Activated CD4-positive, alpha-beta T cell treated with anti-CD3 and anti-CD28 coated beads, Interleukin-2, amount 50 U/mL, for 24 hours (primary cell): ENCODE data around the gene SECISBP2.
"Not testable (repeated sequence)": the region's sequence is repeated elsewhere in the genome, so short reads cannot be mapped to it uniquely, and the experiment has no call there.

Experiments used
- DNase-seq, 2 donors: peaks; one replicate each; pipeline ENCODE4 v3.0.0-alpha.2; 2020; ENCODE audit warnings: low read depth in 1 of 2, low spot score in 1 of 2

Gene SECISBP2

DNA sequence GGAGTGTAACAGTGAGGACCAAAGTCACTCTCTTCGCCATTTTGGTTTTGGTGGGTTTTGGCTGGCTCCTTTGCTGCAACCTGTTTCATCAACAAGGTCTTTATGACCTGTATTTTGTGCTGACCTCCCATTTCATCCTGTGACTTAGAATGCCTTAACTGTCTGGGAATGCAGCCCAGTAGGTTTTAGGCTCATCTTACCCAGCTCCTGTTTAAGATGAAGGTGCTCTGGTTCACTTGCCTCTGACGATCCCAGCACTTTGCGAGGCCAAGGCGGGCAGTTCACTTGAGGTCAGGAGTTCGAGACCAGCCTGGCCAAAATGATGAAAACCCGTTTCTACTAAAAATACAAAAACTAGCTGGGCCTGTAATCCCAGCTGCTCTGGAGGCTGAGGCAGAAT is 9.1 kb upstream of the SECISBP2 start:
- DNase-seq = no peak

DNA sequence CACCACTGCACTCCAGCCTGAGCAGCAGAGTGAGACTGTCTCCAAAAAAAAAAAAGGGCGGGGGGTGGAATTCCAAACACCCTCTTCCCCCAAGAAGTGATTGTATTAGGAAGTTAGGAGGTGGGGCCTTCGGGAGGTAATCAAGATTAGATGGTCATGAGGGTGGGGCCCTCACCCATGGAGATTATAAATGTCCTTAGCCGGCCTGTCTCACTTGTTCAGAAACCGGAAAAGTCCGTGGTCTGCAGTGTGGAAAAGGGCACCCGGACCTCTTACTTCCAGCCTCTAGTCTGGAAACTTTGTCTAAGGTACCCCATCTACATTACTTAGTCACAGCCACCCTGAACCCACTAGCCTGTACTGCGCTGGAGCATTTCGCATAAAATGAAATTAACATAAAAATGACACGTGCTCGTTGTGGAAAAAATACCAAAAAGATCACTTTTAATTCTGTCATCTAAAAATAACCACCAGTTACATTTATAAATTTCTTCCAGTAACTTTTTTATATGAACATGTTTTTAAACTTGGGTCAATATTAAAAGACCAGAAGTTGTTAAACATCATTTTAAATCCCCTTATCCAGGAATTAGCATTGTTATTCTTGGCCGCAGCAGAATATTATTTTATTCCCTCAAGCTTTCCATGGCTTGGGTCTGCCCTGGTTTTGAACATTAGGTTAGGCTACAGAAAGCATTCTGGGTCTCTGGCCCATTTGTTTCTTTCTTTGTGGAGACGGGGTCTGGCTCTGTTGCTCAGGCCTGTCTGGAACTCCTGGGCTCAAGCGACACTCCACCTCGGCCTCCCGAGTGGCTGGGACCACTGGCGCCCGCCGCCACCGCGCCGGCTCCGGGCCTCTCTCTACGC is 8.5 kb upstream of the SECISBP2 start:
- no peak for DNase-seq

DNA sequence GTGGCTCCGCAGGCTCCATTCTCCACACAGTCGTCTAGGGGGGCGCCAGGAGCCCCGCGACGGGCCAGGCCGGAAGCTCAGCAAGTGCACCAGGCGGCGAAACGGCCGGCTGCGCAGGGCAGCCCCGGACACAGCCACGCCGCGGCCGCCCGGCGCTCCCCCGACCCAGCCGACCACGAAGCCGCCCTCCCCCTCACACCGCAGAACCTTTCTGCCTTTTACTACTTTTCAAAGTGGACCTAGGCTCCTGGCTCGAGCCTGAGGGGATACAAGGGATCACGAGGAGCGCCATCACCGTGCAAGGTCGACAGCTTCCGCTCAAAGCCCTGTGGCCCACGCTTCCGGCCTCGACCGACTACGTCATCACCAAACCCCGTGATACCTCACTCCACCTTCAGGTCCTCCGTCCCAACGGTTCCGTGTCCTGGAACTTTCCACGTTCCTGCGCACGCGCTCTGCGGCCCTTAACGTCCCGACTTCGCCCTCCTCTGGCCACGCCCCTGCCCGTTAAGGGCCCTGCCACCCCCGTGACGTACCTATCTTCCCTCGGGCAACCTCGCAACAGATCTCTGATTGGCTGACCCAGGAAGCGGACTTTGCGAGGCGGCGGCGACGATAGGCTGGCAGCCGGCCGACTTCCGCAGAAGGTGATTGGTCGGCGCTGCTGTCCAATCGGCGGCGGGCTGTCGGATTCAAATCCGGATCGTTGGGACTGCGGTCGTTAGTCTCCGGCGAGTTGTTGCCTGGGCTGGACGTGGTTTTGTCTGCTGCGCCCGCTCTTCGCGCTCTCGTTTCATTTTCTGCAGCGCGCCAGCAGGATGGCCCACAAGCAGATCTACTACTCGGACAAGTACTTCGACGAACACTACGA is 7.6 kb upstream of the SECISBP2 start, which contains the start of gene CKS2:
Gene CKS2, plus strand, starts transcription at position 721 of the 871 bp plus-strand sequence. Its CDS starts 98 bp downstream, at position 819.
- DNase-seq = peak; percentile 98 to 100

DNA sequence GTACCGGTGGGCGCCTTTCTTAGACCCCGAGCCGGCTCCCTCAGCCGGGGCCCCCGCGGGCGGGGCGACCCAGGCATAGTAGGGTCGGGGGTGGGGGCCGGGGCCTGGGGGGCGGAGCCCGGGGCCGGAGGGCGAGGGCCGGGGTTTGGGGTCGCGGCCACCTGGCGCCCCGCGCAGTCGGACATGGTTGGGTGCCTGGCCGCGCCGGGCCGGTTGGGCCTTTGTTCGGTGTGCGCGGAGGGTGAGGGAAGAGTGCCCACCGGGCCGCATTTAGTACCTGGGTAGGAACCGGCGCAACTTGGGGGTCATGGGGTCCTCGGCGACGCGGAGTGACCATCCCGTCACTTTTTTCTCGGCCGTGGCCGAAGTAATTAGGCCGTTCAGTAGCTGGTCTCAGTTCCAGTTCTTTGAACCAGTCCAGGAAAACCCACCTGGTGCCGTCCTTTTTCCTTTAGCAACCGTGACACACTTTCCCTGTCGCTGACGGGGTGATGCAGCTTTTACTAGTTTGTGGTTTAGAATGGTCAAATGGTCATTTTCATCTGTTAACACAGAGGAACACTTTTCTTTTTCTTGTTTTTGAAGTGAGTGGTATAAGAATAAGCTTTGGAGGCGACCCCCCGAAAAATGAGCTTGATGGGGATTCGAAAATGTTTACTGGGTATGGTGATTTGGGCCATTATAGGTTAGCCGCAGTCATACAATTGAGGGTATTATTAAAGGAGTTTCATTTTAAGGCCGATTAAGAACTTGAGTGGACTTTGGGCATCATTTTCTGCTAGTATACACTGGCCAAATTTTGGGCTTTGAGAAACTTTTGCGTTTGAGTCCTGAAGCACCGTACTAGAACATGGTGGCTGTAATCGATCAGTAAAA is 6.7 kb upstream of the SECISBP2 start:
- DNase-seq = no peak

DNA sequence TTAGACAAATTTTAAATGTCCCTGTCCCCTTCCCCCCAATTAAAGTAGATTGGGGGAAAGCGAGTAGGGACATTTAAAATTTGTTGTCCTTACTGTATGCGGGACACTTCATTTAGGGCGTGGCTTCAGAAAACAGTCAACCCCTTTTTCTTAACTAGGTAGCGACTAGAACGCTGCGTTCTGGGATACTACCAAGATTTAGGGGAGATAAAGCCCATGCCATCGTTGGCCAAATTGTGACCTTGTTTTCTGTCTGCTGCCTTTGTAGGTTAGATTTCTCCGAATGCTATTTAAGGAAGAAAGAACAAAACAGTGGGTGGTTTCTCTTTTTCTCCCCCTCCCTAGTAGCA is 6.1 kb upstream of the SECISBP2 start:
- DNase-seq = no peak

DNA sequence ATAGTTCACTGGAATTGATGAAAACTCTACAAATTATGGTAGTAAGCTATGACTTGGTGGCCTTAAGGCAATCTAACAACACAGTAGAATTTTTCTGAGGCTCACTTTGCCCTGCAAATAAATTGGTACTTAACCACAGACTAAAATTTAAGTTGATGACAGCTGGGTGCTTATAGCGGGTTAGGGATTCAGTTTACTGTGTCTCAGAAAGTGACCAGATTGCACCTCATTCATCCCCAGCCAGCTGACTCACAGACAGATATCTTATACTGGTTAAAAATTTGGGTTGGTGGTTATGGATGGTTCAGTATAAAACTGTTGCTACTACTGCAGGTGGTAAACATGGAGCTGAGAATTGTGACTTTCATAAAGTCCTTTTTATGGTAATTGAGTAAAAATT is 4.5 kb upstream of the SECISBP2 start:
- DNase-seq = no peak

DNA sequence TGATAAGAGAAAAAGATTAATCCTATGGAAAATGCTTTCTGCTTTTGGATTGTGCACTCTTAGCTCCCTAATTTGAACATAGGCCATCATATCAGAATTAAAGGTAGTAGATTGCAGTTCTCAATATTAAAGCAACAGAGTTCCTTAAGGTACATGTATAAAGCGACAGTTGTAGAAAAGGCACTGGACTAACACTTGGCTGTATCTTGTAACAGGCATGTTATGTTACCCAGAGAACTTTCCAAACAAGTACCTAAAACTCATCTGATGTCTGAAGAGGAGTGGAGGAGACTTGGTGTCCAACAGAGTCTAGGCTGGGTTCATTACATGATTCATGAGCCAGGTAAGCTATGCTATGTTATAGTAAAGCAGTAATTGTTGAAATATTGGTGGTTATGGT is 3.3 kb upstream of the SECISBP2 start:
- DNase-seq = no peak

DNA sequence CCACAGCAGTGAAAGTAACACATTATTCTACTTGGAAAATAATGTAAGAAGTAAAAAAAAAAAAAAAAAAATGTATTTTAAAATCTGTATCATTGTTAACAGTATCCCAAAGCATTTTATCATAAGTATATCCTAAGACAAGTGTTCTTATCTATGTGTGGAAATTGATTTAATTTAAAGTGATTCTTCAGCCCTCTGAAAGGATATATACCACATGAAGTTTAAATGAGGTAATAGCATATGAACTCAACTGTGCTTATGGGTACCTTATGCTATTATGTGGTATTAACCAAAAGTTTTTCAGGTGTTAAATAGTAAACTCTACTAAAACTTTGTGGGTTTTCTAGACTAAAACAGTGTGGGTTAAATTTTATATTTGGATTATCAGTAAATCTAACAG is 2.8 kb upstream of the SECISBP2 start:
- DNase-seq = no peak

DNA sequence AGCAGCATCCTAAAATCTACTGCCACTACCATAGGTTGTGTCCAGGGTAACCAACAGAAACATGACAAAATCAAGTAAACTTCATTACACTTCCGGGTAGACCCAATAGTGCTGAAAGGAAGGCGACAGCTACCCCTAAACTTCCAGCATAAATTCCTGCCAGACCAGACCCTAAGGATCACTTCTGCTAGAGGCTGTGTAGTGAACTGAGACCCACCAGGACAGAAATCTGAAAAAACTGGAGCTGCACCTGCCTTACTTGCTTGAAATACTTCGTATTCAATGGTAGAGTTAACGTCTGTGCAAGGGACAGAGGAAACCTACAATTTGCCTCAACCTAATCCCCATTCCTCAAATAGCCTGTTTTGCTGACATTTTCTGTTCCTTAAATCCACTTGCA is 1.0 kb upstream of the SECISBP2 start:
- no peak for DNase-seq

DNA sequence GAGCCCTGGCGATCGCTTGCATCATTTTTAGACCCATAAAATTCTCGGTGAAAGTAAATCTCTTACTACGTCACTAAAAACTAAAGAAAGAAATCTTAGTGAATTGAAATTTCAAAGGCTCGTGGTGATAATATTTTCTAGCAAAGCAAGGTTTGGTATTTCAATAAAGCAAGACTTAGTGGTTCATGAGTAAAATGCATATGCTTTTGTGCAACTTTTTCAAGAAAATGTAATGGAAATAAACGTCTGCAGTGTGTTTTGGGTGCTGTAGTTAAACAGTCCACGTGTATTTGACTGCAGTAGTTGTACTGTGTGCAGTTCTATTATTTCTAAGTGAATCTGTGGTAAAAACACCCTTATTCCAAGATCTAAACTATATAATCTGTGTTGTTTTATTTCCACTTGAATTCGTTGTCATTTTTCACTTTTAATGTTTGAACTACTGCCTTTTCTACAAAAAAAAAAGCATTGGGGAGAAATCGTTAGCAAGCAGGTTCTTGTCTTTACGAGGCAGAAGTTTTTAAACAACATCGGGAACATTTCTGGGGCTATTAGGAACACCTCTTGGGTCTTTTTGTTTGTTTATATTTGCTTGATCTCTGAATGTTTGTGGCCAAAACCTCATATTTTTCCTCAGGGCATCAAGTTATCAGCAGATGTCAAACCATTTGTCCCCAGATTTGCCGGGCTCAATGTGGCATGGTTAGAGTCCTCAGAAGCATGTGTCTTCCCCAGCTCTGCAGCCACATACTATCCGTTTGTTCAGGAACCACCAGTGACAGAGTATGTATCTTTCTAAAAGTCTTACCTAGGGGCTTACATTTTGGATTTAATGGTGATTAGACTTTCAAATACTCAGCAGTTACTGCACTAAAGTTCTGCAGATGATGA is 960 bp downstream of the SECISBP2 start:
- DNase-seq = no peak

DNA sequence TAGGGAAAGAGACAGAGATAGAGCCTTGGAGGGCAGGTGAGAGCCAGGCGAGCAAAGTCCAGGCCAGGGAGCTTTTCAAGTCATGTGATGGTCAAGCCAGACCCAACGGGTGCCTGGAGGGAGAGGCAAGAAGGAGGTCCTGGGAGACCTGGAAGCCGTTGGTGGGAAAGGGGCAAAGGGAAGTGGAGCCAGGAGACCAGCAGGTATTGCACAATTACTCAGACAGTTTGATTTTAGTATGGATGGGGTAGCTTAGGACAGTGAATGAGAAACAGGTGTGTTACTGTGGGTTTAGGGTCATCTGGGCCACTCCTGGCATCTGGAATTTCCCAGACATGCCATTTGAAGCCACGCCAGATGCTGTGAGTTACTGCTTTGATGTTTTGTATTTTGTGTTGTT is 5.1 kb downstream of the SECISBP2 start:
- no peak for DNase-seq

DNA sequence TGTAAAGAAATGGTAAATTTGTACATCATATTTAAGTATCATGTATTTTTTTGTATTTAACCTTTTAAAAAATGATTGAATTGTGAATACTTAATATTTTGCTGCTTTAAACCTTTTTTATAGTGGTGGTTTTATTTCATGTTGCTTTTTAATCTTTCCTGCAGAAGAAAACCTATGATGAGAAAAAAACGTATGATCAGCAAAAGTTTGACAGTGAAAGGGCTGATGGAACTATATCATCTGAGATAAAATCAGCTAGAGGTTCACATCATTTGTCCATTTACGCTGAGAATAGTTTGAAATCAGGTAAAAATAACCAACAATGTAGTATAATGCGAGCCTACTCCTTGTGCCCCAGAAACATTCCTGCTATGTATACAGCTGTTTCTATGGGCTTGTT is 7.4 kb downstream of the SECISBP2 start:
- DNase-seq = no peak

DNA sequence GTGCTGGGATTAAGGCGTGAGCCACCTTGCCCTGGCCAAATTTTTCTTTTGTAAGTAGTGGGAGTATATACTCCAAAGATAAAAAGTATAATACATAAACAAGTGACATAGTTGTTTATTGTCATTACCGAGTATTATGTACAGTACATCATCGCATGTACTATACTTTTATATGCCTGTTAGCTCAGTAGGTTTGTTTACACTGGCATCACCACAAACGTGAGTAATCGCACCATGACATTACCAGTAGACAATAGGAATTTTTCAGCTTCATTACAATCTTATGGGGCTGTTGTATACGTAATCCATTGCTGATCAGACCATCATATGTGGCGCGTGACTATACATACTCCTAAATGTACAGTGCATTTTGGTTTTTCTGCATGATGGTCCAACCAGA is 9.8 kb downstream of the SECISBP2 start:
- no peak for DNase-seq

DNA sequence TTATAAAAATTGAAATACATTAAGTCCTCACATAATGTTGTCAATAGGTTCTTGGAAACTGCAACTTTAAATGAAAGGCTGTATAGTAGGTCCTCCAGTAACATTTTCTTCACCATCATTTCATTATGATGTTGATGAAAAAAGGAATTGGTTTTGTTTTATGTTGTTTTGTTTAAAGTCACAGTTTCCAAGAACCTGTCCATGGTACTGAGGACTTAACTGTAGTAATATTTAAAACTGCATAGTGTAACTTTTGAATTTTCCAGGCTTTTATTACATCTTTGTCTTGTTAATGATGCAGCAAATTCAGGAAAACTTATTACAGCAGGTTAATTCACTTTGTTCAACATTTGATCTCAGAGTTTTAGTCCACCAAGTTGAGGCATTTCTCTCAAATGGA is 11.6 kb downstream of the SECISBP2 start:
- DNase-seq = no peak

DNA sequence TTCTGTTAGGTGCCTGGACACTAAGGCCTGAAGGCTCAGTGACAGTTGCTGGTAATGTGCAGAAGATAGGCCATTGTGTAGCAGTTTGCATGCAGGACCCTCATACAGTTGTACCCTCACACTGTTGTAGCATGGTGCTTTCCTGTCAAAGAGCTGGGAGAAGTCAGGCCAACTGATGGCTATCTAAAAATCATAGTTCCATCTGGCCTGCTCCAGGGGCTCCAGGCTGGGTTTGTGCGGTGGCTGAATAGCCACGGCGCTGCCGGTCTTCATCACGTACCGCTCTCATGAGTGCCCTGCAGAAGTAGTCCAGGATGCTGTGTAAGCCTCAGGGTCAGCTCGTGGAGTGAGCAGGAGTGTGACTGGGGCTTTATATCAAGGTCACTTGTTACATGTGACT is 12.2 kb downstream of the SECISBP2 start:
- DNase-seq = no peak

DNA sequence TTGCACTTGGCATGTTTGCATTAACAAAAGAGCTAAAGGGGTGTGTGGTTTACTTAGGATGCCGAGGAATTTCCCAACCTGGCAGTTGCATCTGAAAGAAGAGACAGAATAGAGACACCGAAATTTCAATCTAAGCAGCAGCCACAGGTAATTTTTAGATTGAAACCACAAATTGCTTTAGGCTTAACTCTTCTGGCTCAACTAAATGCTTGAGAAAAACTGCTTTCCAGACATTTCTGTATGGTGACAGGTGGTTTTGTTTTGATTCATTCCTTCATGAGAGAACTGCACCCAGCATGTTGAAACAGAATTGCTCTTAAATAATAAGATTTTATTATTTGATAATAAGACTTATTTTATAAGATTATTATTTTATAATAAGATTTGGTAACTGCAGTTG is 21.5 kb downstream of the SECISBP2 start:
- DNase-seq = no peak

DNA sequence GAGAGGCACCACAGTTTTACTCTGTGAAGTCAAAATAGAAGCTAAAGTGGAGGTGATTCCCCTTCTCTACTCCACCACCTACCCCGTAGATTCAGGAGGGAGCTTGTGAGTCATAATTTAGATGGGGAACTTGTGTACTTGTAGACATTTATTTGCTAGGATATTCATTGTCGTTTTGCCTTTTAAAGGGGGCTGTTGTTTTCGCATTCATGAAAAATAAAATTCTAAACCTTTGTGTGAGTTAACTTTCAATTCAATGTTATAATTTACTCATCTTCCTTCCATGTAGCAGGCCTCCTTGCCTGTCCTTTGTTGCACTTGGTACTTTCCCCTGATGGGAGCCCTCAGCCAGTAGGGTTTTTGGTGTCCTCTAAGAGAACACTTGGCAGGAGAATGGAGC is 22.0 kb downstream of the SECISBP2 start:
- no peak for DNase-seq

DNA sequence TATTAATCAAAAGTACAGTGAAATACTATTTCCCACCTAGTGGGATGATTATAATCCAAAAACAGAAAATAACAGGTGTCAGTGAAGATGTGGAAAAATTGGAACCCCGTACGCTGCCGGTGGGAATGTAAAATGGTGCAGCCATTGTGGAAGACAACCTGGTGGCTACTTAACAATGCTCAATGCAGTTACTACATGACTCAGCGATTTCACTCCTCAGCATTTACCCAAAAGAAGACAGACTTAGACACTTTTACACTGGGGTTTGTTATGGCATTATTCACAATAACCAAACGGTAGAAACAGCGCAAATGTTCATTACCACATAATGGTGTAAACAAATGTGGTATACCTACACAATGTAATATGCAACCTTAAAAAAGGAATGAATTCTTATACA is 23.9 kb downstream of the SECISBP2 start:
- no peak for DNase-seq

DNA sequence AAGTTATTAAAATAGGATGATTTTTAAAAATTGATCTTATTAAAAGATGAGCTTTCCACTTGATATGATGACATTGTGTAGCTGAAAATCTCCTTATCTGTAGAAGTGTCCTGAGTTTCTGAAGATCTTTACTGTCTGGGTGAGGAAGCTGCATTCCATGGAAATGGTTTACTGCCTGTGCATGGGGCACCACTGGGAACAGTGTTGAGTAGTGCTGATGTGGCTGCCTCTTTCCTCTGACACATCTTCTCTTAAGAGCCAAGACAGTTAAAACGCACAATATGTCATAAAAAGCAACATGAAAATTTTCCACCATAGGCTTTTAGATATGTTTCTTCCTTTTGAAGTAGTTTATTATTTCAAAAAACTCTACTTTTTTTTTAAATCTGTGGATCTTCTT is 24.6 kb downstream of the SECISBP2 start:
- DNase-seq = no peak

DNA sequence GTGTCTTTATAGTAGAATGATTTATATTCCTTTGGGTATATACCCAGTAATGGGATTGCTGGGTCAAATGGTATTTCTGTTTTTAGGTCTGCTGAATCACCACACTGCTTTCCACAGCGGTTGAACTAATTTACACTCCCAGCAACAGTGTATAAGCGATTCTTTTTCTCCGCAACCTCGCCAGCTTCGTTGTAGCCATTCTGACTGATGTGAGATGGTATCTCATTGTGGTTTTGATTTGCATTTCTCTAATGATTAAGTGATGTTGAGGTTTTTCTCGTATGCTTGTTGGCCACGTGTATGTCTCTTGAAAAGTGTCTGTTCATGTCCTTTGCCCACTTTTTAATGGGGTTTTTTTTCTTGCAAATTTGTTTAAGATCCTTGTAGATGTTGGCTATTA is 25.5 kb downstream of the SECISBP2 start:
- DNase-seq = not testable (repeated sequence)
